ENCODE measurements around the gene SHC2.
"Not testable (repeated sequence)": the region's sequence is repeated elsewhere in the genome, so short reads cannot be mapped to it uniquely, and the experiment has no call there.

DNA sequence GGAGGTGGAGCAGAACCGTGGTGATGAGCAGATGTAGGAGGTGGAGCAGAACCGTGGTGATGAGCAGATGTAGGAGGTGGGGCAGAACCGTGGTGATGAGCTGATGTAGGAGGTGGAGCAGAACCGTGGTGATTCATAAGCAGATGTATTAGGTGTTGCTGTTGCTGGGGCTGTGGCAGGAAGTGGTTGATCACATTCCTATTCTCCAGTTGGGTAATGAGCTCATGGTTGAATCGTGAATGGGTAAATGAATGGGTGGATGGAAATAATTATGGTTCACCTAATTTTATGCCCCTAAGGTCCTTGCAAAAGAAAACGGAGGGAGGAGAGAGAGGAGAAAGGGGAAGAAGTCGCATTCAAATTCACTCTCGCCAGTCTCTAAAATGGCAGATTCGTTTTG is 78.3 kb downstream of the SHC2 start:
- not testable (repeated sequence) for TF ChIP-seq POLR2A, EP300 (IDR thresholded peaks at IDR 0.05)
- TF ChIP-seq, protein P1, sequence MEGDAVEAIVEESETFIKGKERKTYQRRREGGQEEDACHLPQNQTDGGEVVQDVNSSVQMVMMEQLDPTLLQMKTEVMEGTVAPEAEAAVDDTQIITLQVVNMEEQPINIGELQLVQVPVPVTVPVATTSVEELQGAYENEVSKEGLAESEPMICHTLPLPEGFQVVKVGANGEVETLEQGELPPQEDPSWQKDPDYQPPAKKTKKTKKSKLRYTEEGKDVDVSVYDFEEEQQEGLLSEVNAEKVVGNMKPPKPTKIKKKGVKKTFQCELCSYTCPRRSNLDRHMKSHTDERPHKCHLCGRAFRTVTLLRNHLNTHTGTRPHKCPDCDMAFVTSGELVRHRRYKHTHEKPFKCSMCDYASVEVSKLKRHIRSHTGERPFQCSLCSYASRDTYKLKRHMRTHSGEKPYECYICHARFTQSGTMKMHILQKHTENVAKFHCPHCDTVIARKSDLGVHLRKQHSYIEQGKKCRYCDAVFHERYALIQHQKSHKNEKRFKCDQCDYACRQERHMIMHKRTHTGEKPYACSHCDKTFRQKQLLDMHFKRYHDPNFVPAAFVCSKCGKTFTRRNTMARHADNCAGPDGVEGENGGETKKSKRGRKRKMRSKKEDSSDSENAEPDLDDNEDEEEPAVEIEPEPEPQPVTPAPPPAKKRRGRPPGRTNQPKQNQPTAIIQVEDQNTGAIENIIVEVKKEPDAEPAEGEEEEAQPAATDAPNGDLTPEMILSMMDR (IDR thresholded peaks at IDR 0.05), result not testable (repeated sequence)
